Chondrocyte (in vitro differentiated cells): ENCODE results near the gene ZNF3. TPM values are rescaled to one million over a fixed set of nuclear protein-coding genes. Genes with fewer than 3 reads are reported as not detected.

Experiments used
- DNase-seq: peaks from one replicate; pipeline ENCODE4 v3.0.0; 2021; ENCODE audit warnings: mixed read lengths, low spot score
- H3K27ac Mint-ChIP-seq: one replicate; pipeline ENCODE4 v1.8.0; 2021; ENCODE audit warnings: mild to moderate bottlenecking, moderate library complexity, mixed read lengths; ENCODE audit not compliant: unreplicated experiment
- H3K27me3 Mint-ChIP-seq: 2 replicates; pipeline ENCODE4 v1.8.0; 2021; ENCODE audit warnings: low read depth, mixed read lengths
- H3K36me3 Mint-ChIP-seq: 2 replicates; pipeline ENCODE4 v1.8.0; 2021; ENCODE audit warnings: low read depth, mixed read lengths
- H3K4me1 Mint-ChIP-seq: 2 replicates; pipeline ENCODE4 v1.8.0; 2021; ENCODE audit warnings: low read depth, mild to moderate bottlenecking, mixed read lengths
- H3K4me3 Mint-ChIP-seq: one replicate; pipeline ENCODE4 v1.8.0; 2021; ENCODE audit warnings: mild to moderate bottlenecking, moderate library complexity, mixed read lengths; ENCODE audit not compliant: unreplicated experiment
- H3K9me3 Mint-ChIP-seq: 2 replicates; pipeline ENCODE4 v1.8.0; 2021; ENCODE audit warnings: low read depth, mixed read lengths
- total RNA-seq: library from RNA; stranded (reverse); gene quantifications from 3 replicates; pipeline ENCODE4 v1.2.1, GENCODE V29; 2021
- TF ChIP-seq, protein P1 (sequence below): fragments of 200-600 bp; sonication (generic); IDR thresholded peaks from 2 replicates; pipeline ENCODE4 v1.5.0; 2021; ENCODE audit warnings: antibody characterized with exemption, mild to moderate bottlenecking, moderate library complexity

The ZNF3 gene
- total RNA-seq, 1 donor from 2014 or later: 22.1 TPM

DNA sequence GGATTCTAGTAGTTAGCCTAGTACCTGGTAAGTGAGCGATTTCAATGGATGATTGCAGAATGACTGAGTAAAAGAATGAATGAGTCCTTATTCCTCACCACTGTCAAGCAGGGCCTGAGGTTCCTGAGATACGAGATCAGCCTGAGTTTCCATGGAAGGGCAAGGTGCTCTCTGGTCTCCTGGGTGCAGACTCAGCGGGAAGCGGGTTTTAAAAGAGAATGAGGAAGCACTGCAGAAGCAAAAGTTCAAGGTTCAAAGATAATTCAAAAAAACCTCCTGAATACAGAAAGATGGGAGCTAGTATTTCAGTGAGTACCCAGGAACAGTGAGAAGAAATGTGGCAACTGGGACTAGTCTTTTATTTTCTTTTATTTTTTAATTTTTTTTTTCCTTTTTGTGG, 4.3 kb downstream of the ZNF3 start:
- peaks cover 32% of the 10 kb centered on the region for H3K4me1 Mint-ChIP-seq
- no peak overlapping the region for H3K27ac Mint-ChIP-seq
- no peak overlapping the region for H3K4me3 Mint-ChIP-seq
- no peaks in the 10 kb centered on the region for H3K27me3 Mint-ChIP-seq
- DNase-seq: no peak
- TF ChIP-seq, protein P1, sequence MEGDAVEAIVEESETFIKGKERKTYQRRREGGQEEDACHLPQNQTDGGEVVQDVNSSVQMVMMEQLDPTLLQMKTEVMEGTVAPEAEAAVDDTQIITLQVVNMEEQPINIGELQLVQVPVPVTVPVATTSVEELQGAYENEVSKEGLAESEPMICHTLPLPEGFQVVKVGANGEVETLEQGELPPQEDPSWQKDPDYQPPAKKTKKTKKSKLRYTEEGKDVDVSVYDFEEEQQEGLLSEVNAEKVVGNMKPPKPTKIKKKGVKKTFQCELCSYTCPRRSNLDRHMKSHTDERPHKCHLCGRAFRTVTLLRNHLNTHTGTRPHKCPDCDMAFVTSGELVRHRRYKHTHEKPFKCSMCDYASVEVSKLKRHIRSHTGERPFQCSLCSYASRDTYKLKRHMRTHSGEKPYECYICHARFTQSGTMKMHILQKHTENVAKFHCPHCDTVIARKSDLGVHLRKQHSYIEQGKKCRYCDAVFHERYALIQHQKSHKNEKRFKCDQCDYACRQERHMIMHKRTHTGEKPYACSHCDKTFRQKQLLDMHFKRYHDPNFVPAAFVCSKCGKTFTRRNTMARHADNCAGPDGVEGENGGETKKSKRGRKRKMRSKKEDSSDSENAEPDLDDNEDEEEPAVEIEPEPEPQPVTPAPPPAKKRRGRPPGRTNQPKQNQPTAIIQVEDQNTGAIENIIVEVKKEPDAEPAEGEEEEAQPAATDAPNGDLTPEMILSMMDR: no peak
- H3K36me3 Mint-ChIP-seq: peaks cover 55% of the 10 kb centered on the region
- peaks cover 8% of the 10 kb centered on the region for H3K9me3 Mint-ChIP-seq

DNA sequence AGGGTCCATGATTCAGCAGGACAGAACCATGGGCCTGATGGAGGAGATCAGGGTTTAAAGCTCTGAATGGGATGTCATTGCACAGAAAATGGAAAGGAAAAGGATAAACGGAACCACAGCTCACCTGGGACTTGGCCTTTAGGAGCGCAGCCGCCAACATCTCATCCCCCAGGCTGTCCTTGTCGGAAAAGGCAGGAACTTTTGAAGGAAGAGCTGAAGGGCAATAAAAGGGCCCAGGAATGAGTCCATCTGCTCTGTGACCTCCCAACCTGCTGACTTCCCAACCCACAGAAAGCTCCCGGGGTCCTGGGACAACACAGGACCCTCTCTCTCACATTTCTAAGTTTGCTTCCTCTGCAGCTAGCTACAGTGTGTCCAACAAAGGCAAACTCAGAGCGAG, 6.1 kb downstream of the ZNF3 start:
- TF ChIP-seq, protein P1: no peak
- Mint-ChIP-seq H3K27ac (no peak overlapping the region), H3K27me3 (no peaks in the 10 kb centered on the region), H3K4me3 (no peak overlapping the region), H3K9me3 (peaks cover 26% of the 10 kb centered on the region), H3K4me1 (peaks cover 23% of the 10 kb centered on the region), H3K36me3 (peaks cover 69% of the 10 kb centered on the region)
- DNase-seq: no peak

DNA sequence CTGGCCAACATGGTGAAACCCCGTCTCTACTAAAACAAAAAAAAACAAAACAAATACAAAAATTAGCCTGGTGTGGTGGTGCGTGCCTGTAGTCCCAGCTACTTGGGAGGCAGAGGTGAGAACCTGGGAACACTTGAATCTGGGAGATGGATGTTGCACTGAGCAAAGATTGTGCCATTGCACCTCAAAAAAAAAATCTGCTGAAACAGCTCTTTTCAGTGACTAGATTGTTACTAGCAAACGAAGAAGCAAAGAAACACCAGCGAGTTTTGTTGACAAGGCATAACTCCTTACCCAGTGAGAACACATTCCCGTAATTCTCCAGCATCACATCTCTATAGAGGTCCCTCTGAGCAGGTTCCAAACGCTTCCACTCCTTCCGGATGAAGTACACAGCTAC, 6.7 kb downstream of the ZNF3 start:
- Mint-ChIP-seq H3K36me3 (peaks cover 73% of the 10 kb centered on the region), H3K27me3 (no peaks in the 10 kb centered on the region), H3K9me3 (peaks cover 28% of the 10 kb centered on the region), H3K27ac (no peak overlapping the region), H3K4me3 (no peak overlapping the region), H3K4me1 (peaks cover 18% of the 10 kb centered on the region)
- no peak for DNase-seq
- TF ChIP-seq, protein P1: no peak

DNA sequence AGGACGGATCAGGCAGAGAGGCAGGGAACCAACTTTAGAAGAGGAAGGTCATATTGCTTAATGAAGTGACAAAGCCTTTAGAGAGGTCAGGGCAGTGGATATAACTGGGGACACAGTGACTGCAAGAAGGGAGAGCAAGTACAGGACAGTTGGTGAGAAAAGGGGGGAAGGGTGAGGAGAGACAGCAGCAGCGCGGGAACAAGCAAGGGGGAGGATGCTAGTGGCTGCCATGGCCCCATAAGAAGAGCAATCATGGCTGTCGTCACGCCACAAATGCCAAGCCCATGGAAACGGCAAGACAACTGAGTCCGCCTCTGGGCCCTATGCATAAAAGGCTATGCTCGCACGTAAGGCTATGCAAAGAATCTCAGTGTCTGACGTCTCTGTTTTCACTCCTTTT, 9.1 kb downstream of the ZNF3 start:
- Mint-ChIP-seq H3K4me3 (no peak overlapping the region), H3K27ac (no peak overlapping the region), H3K36me3 (peaks cover 70% of the 10 kb centered on the region), H3K9me3 (peaks cover 28% of the 10 kb centered on the region), H3K27me3 (no peaks in the 10 kb centered on the region), H3K4me1 (peaks cover 3% of the 10 kb centered on the region)
- no peak for DNase-seq
- TF ChIP-seq, protein P1: no peak

DNA sequence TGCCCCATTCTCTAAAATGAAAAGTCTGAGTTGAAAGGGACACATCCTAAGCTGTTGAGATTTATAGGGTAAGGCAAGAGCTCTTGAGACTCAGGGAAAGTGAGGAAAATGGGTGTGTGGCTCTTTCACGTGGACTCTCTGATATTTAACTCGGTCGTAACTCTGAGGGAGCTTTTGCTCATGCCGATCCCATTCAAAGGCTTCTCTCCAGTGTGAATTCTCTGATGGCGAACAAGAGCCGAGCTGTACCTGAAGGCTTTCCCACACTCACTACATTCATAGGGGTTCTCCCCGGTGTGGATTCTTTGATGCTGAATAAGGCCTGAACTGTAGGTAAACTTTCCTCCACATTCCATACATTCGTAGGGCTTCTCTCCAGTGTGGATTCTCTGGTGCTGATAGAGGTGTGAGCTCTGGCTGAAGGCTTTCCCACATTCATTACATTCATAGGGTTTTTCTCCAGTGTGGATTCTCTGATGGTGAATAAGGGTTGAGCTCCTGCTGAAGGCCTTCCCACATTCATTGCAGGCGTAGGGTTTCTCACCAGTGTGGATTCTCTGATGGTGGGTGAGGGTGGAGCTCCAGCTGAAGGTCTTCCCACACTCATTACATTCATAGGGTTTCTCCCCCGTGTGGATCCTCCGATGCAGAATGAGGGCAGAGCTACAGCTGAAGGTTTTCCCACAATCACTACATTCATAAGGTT, 10.4 kb downstream of the ZNF3 start:
- Mint-ChIP-seq H3K9me3 (peaks cover 28% of the 10 kb centered on the region), H3K27me3 (no peaks in the 10 kb centered on the region), H3K27ac (no peak overlapping the region), H3K4me1 (no peaks in the 10 kb centered on the region), H3K4me3 (no peak overlapping the region), H3K36me3 (peaks cover 63% of the 10 kb centered on the region)
- DNase-seq: no peak
- TF ChIP-seq, protein P1: no peak
